ENCODE results near the gene PLAGL2.

Gene PLAGL2

GRCh38 chr20:32144898-32145662 is 62.5 kb downstream of the PLAGL2 start:
- DNase-seq = no peak

DNA sequence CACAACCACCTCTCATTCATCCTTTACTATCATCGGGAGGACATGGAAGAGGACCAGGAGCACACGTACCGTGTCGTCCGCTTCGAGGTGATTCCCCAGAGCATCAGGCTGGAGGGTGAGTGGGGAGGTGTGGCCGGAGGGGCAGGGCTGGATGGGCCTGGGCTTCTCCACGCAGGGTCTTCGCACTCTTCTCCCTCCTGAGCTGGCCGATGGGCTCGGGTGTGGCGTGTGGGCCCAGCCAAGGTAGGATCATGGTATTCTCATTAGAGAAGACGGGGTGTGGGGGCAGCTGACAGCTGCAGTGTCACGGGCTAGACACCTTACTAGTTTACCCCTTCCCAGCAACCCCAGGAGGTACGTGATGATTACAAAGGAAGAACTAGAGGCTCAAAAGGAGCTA is 64.6 kb downstream of the PLAGL2 start:
- no peak for DNase-seq

Data from CD4-positive, alpha-beta T cell treated with Interleukin-12 subunit alpha and Interleukin-12 subunit beta, for 1 hour (primary cell).